HFFc6 (cell line): Measurements from ENCODE around the gene RCE1. TPM values are rescaled to one million over a fixed set of nuclear protein-coding genes. Genes with fewer than 3 reads are reported as not detected.

Experiments
- DNase-seq: peaks from one replicate; pipeline ENCODE4 v3.0.0-alpha.2; 2018
- H3K27ac Mint-ChIP-seq: 2 replicates; pipeline ENCODE4 v1.8.0; 2020; ENCODE audit warnings: mild to moderate bottlenecking, mixed read lengths
- H3K27me3 Mint-ChIP-seq: 2 replicates; pipeline ENCODE4 v1.8.0; 2021; ENCODE audit warnings: mild to moderate bottlenecking, moderate library complexity, mixed read lengths; ENCODE audit not compliant: insufficient read depth
- H3K36me3 Mint-ChIP-seq: 2 replicates; pipeline ENCODE4 v1.8.0; 2021; ENCODE audit warnings: low read depth, mixed read lengths
- H3K4me1 Mint-ChIP-seq: 2 replicates; pipeline ENCODE4 v1.8.0; 2020; ENCODE audit warnings: low read depth, mixed read lengths
- H3K4me3 Mint-ChIP-seq: 2 replicates; pipeline ENCODE4 v1.8.0; 2020; ENCODE audit warnings: mild to moderate bottlenecking, moderate library complexity, mixed read lengths
- H3K9me3 Mint-ChIP-seq: 2 replicates; pipeline ENCODE4 v1.8.0; 2020; ENCODE audit warnings: mild to moderate bottlenecking, mixed read lengths
- CTCF ChIP-seq: fragments of 200-600 bp; sonication (generic); IDR thresholded peaks from 2 replicates; pipeline ENCODE4 v1.5.0; 2021; ENCODE audit warnings: antibody characterized with exemption, mild to moderate bottlenecking
- total RNA-seq, 6 experiments: library from RNA; stranded (reverse); fragmentation: NEBNext Ultra II Directional; extraction: Animal tissue kit (Norgen Biotek cat#: 25700); gene quantifications; 2 replicates in 1 of 6; 3 replicates in 5 of 6; pipeline ENCODE4 v1.2.3, GENCODE V29; 2021

The RCE1 gene
- total RNA-seq, 6 experiments from 2014 or later, result 13.7 to 18.5 (median 16.3) TPM

GRCh38 chr11:66845876-66846212 is 2.6 kb downstream of the RCE1 start:
- no peak for DNase-seq
- H3K9me3 Mint-ChIP-seq, result no peaks in the 10 kb centered on the region
- peaks cover 7% of the 10 kb centered on the region for H3K27me3 Mint-ChIP-seq
- no peak overlapping the region for H3K27ac Mint-ChIP-seq
- TF ChIP-seq CTCF, result peak; percentile 34
- H3K4me3 Mint-ChIP-seq, result no peak overlapping the region
- peaks cover 39% of the 10 kb centered on the region for H3K4me1 Mint-ChIP-seq
- peaks cover 16% of the 10 kb centered on the region for H3K36me3 Mint-ChIP-seq

GRCh38 chr11:66846671-66847091 is 3.4 kb downstream of the RCE1 start:
- no peak for DNase-seq
- Mint-ChIP-seq H3K27ac (no peak overlapping the region), H3K36me3 (peaks cover 16% of the 10 kb centered on the region)

GRCh38 chr11:66847461-66848232 is 4.4 kb downstream of the RCE1 start:
- Mint-ChIP-seq H3K4me1 (peaks cover 24% of the 10 kb centered on the region), H3K27me3 (peaks cover 9% of the 10 kb centered on the region), H3K9me3 (no peaks in the 10 kb centered on the region), H3K36me3 (0 out of 2 replicates have a peak, but pooled peaks cover 8% of the 10 kb centered on the region), H3K4me3 (no peak overlapping the region), H3K27ac (no peak overlapping the region)
- no peak for TF ChIP-seq CTCF
- no peak for DNase-seq

More at GRCh38 chr11:66846671-66847091, 3.4 kb downstream of the RCE1 start:
- no peak for TF ChIP-seq CTCF
- no peaks in the 10 kb centered on the region for H3K9me3 Mint-ChIP-seq
- H3K4me3 Mint-ChIP-seq, result no peak overlapping the region
- peaks cover 9% of the 10 kb centered on the region for H3K27me3 Mint-ChIP-seq
- peaks cover 32% of the 10 kb centered on the region for H3K4me1 Mint-ChIP-seq

GRCh38 chr11:66848671-66849500 is 5.6 kb downstream of the RCE1 start:
- no peaks in the 10 kb centered on the region for H3K9me3 Mint-ChIP-seq
- H3K4me1 Mint-ChIP-seq, result peaks cover 22% of the 10 kb centered on the region
- 0 out of 2 replicates have a peak, but pooled peaks cover 7% of the 10 kb centered on the region for H3K36me3 Mint-ChIP-seq
- TF ChIP-seq CTCF, result no peak
- no peak overlapping the region for H3K4me3 Mint-ChIP-seq
- peaks cover 9% of the 10 kb centered on the region for H3K27me3 Mint-ChIP-seq
- DNase-seq, result no peak
- H3K27ac Mint-ChIP-seq, result no peak overlapping the region

- no peak for DNase-seq
- no peak for TF ChIP-seq CTCF
- Mint-ChIP-seq H3K4me3 (no peak overlapping the region), H3K36me3 (0 out of 2 replicates have a peak, but pooled peaks cover 4% of the 10 kb centered on the region), H3K27ac (no peak overlapping the region), H3K4me1 (peaks cover 14% of the 10 kb centered on the region), H3K9me3 (no peaks in the 10 kb centered on the region), H3K27me3 (peaks cover 9% of the 10 kb centered on the region)
Measured at GRCh38 chr11:66849501-66850234, 6.4 kb downstream of the RCE1 start.
